H1 (cell line): ENCODE measurements around the gene LTBP1. TPM values are rescaled to one million over a fixed set of nuclear protein-coding genes. Genes with fewer than 3 reads are reported as not detected.

Experiments used
- CTCF ChIA-PET: fragments of 300-600 bp; sonication (Branson Sonifier 250); formaldehyde crosslinking; loops from one replicate; lab custom pipeline; 2021; ENCODE audit not compliant: partially characterized antibody; lab: Charles Lee
- POLR2A ChIA-PET: fragments of 300-600 bp; sonication (Branson Sonifier 250); formaldehyde crosslinking; loops from one replicate; lab custom pipeline; 2021; ENCODE audit warnings: inconsistent platforms; ENCODE audit not compliant: partially characterized antibody; lab: Charles Lee
- DNase-seq, 2 experiments: peaks; one replicate each; pipeline versions ENCODE4 v3.0.0 to v3.0.0-alpha.2; 2010 to 2022; ENCODE audit warnings: low spot score in 2 of 2, low read depth in 1 of 2, mixed read lengths in 1 of 2
- FAIRE-seq: peaks from 2 replicates; lab custom pipeline; 2011; peaks lifted over from hg19 to GRCh38; lab: Jason Lieb, UNC
- H2AFZ ChIP-seq: 2 replicates; pipeline ENCODE4 v1.8.1; 2012; ENCODE audit warnings: low read length, inconsistent platforms
- H2AK5ac ChIP-seq: 2 replicates; pipeline ENCODE4 v1.6.1; 2013; ENCODE audit warnings: low read depth, low read length
- H2BK120ac ChIP-seq: replicated peaks from 2 replicates; pipeline ENCODE3; 2013; ENCODE audit warnings: low read depth, low read length, inconsistent platforms
- H2BK12ac ChIP-seq: 2 replicates; pipeline ENCODE4 v1.6.1; 2013; ENCODE audit warnings: low read depth, low read length
- H2BK15ac ChIP-seq: 2 replicates; pipeline ENCODE4 v1.6.1; 2013; ENCODE audit warnings: low read length
- H2BK20ac ChIP-seq: 2 replicates; pipeline ENCODE4 v1.6.1; 2013; ENCODE audit warnings: low read length
- H2BK5ac ChIP-seq: 2 replicates; pipeline ENCODE4 v1.6.1; 2013; ENCODE audit warnings: low read depth, low read length
- H3K14ac ChIP-seq: 2 replicates; pipeline ENCODE4 v1.6.1; 2013; ENCODE audit warnings: inconsistent platforms; ENCODE audit not compliant: insufficient read length
- H3K18ac ChIP-seq: 2 replicates; pipeline ENCODE4 v1.6.1; 2013; ENCODE audit warnings: low read length; ENCODE audit errors: extremely low read depth
- H3K23ac ChIP-seq: 2 replicates; pipeline ENCODE4 v1.6.1; 2013; ENCODE audit warnings: inconsistent platforms; ENCODE audit not compliant: insufficient read length
- H3K23me2 ChIP-seq: 2 replicates; pipeline ENCODE4 v1.6.1; 2013; ENCODE audit warnings: low read depth, low read length
- H3K27ac ChIP-seq: 2 replicates; pipeline ENCODE4 v1.6.1; 2011; ENCODE audit warnings: low read depth, low read length, inconsistent platforms
- H3K27me3 ChIP-seq, 4 experiments: replicated peaks in 1 of 4; 1 replicate in 1 of 4; 2 replicates in 3 of 4; pipeline versions ENCODE4 v1.6.1 to v1.8.1; 2011 to 2013; ENCODE audit warnings: low read length in 3 of 4, mild to moderate bottlenecking in 3 of 4, inconsistent platforms in 2 of 4, mixed read lengths in 2 of 4, moderate library complexity in 1 of 4; ENCODE audit not compliant: control insufficient read depth in 3 of 4, insufficient read depth in 3 of 4; ENCODE audit errors: extremely low read depth in 1 of 4
- H3K36me3 ChIP-seq, 4 experiments: 2 replicates each; pipeline versions ENCODE4 v1.6.1 to v1.8.1; 2011 to 2013; ENCODE audit warnings: mild to moderate bottlenecking in 4 of 4, low read length in 3 of 4, moderate library complexity in 2 of 4, control low read depth in 1 of 4, inconsistent platforms in 1 of 4; ENCODE audit not compliant: insufficient read depth in 4 of 4, control insufficient read depth in 2 of 4
- H3K4ac ChIP-seq: replicated peaks from 2 replicates; pipeline ENCODE3; 2013; ENCODE audit warnings: low read length, low read depth, mixed read lengths, inconsistent platforms; ENCODE audit not compliant: insufficient read length
- H3K4me1 ChIP-seq, 4 experiments: replicated peaks in 1 of 4; 1 replicate in 1 of 4; 2 replicates in 3 of 4; pipeline versions ENCODE4 v1.6.1 to v1.8.1; 2011 to 2013; ENCODE audit warnings: low read length in 3 of 4, inconsistent platforms in 2 of 4, mixed read lengths in 1 of 4; ENCODE audit not compliant: insufficient read depth in 4 of 4, control insufficient read depth in 3 of 4
- H3K4me2 ChIP-seq, 2 experiments: 2 replicates each; pipeline versions ENCODE4 v1.6.1 to v1.8.1; 2011 to 2013; ENCODE audit warnings: low read depth in 2 of 2, low read length in 2 of 2, control low read depth in 1 of 2, inconsistent platforms in 1 of 2, mild to moderate bottlenecking in 1 of 2; ENCODE audit not compliant: insufficient read depth in 1 of 2
- H3K4me3 ChIP-seq, 4 experiments: fragments of 200-600, 300-600 bp in 1 of 4; sonication (generic), shearing (Covaris generic), sonication (Bioruptor Twin) in 1 of 4; 2 replicates each; pipeline versions ENCODE4 v1.5.1 to v1.8.1; 2011 to 2016; ENCODE audit warnings: low read length in 4 of 4, low read depth in 3 of 4, control low read depth in 2 of 4, inconsistent platforms in 2 of 4, mild to moderate bottlenecking in 2 of 4, mixed read lengths in 1 of 4, moderate library complexity in 1 of 4; ENCODE audit not compliant: insufficient read depth in 2 of 4; ENCODE audit errors: extremely low read depth in 1 of 4
- H3K56ac ChIP-seq: replicated peaks from 2 replicates; pipeline ENCODE3; 2013; ENCODE audit warnings: low read depth, mild to moderate bottlenecking, mixed read lengths, low read length, inconsistent platforms; ENCODE audit not compliant: insufficient read length
- H3K79me1 ChIP-seq: 2 replicates; pipeline ENCODE4 v1.6.1; 2013; ENCODE audit warnings: low read depth, low read length, control low read depth
- H3K79me2 ChIP-seq, 2 experiments: 2 replicates each; pipeline versions ENCODE4 v1.6.1 to v1.8.1; 2012 to 2013; ENCODE audit warnings: low read length in 2 of 2, mild to moderate bottlenecking in 2 of 2, inconsistent platforms in 1 of 2; ENCODE audit not compliant: insufficient read depth in 2 of 2, control insufficient read depth in 1 of 2
- H3K9ac ChIP-seq, 4 experiments: replicated peaks in 1 of 4; 1 replicate in 1 of 4; 2 replicates in 3 of 4; pipeline versions ENCODE4 v1.6.1 to v1.8.1; 2011 to 2013; ENCODE audit warnings: low read depth in 3 of 4, low read length in 3 of 4, control low read depth in 2 of 4, mild to moderate bottlenecking in 2 of 4, moderate library complexity in 2 of 4, inconsistent platforms in 1 of 4; ENCODE audit errors: extremely low read depth in 1 of 4
- H3K9me3 ChIP-seq, 2 experiments: 2 replicates each; pipeline versions ENCODE4 v1.6.1 to v1.8.1; 2012 to 2013; ENCODE audit warnings: mild to moderate bottlenecking in 2 of 2, moderate library complexity in 2 of 2, control low read depth in 1 of 2, inconsistent platforms in 1 of 2, low read depth in 1 of 2, low read length in 1 of 2, mixed read lengths in 1 of 2; ENCODE audit not compliant: insufficient read depth in 2 of 2
- H4K20me1 ChIP-seq, 2 experiments: replicated peaks in 1 of 2; 2 replicates each; pipeline versions ENCODE3 to v1.8.1; 2011 to 2013; ENCODE audit warnings: inconsistent platforms in 2 of 2, low read length in 2 of 2, mild to moderate bottlenecking in 1 of 2; ENCODE audit not compliant: insufficient read depth in 2 of 2, control insufficient read depth in 1 of 2
- H4K5ac ChIP-seq: 2 replicates; pipeline ENCODE4 v1.6.1; 2013; ENCODE audit warnings: low read length, low read depth, mixed read lengths, inconsistent platforms; ENCODE audit not compliant: insufficient read length
- H4K8ac ChIP-seq: 2 replicates; pipeline ENCODE4 v1.8.0; 2013; ENCODE audit warnings: mild to moderate bottlenecking, moderate library complexity, low read length, inconsistent platforms; ENCODE audit not compliant: insufficient read depth; ENCODE audit errors: extremely low read depth
- H4K91ac ChIP-seq: replicated peaks from 2 replicates; pipeline ENCODE3; 2013; ENCODE audit warnings: low read length, mixed read lengths, inconsistent platforms; ENCODE audit not compliant: insufficient read length
- BCL11A ChIP-seq, 2 experiments: IDR thresholded peaks; one replicate each; pipeline ENCODE4 v1.6.1; 2011; ENCODE audit warnings: low read depth in 2 of 2, low read length in 2 of 2, mild to moderate bottlenecking in 2 of 2
- MAFK ChIP-seq: IDR thresholded peaks from 2 replicates; pipeline ENCODE4 v1.6.1; 2012; ENCODE audit warnings: low read depth, mild to moderate bottlenecking, improper control_type of control experiment, low read length
- NRF1 ChIP-seq: IDR thresholded peaks from 2 replicates; pipeline ENCODE4 v1.6.1; 2011; ENCODE audit warnings: mild to moderate bottlenecking, low read depth, low read length, improper control_type of control experiment
- RXRA ChIP-seq: IDR thresholded peaks from 2 replicates; pipeline ENCODE4 v1.6.1; 2011; ENCODE audit warnings: low read depth, mild to moderate bottlenecking, low read length, moderate library complexity; ENCODE audit not compliant: insufficient read depth
- SIRT6 ChIP-seq: IDR thresholded peaks from one replicate; pipeline ENCODE4 v1.7.1; 2012; ENCODE audit warnings: low read length, inconsistent platforms
- SP1 ChIP-seq: IDR thresholded peaks from 2 replicates; pipeline ENCODE4 v1.6.1; 2011; ENCODE audit warnings: low read depth, low read length
- SP4 ChIP-seq: IDR thresholded peaks from 2 replicates; pipeline ENCODE4 v1.6.1; 2012; ENCODE audit warnings: low read length, inconsistent platforms
- ZNF274 ChIP-seq: IDR thresholded peaks from 2 replicates; pipeline ENCODE4 v1.7.0; 2012; ENCODE audit warnings: low read length, borderline replicate concordance; ENCODE audit errors: extremely low read depth
- WGBS, 2 experiments: shearing (Covaris generic) in 1 of 2; methylation state at CpG; one replicate each; pipeline versions ENCODE4 v1.1.6 to v1.1.7; 2013 to 2015; ENCODE audit warnings: low lambda C conversion rate in 2 of 2, mixed read lengths in 2 of 2, inconsistent platforms in 1 of 2, low coverage in 1 of 2, missing lambda C conversion rate in 1 of 2; ENCODE audit not compliant: insufficient replicate concordance in 2 of 2, insufficient coverage in 1 of 2, insufficient read length in 1 of 2; ENCODE audit errors: extremely low coverage in 1 of 2, missing lambda C conversion rate in 1 of 2; 5-methylcytosine and 5-hydroxymethylcytosine counted together
- polyA plus RNA-seq, 7 experiments: library from polyadenylated mRNA; depleted of rRNA in 3 of 7; stranded (reverse) in 5 of 7; unstranded in 2 of 7; fragments of >200 nt in 5 of 7; fragments of 200-250 nt in 2 of 7; gene quantifications; 1 replicate in 5 of 7; 2 replicates in 1 of 7; 4 replicates in 1 of 7; pipeline versions ENCODE4 v1.2.1 to v1.2.3, GENCODE V29; 2011 to 2013; ENCODE audit warnings: missing spikeins in 2 of 7, mixed read lengths in 2 of 7
- total RNA-seq: library from RNA; stranded (reverse); fragmentation: NEBNext Ultra II Directional; extraction: Animal tissue kit (Norgen Biotek cat#: 25700); gene quantifications from 2 replicates; pipeline ENCODE4 v1.2.1, GENCODE V29; 2021

Gene LTBP1
- total and polyA plus RNA-seq, 2 of the 8 experiments (the other 6 are each of a cell fraction or from before 2014, with no cell fraction given): 15.4 to 24.7 TPM

DNA sequence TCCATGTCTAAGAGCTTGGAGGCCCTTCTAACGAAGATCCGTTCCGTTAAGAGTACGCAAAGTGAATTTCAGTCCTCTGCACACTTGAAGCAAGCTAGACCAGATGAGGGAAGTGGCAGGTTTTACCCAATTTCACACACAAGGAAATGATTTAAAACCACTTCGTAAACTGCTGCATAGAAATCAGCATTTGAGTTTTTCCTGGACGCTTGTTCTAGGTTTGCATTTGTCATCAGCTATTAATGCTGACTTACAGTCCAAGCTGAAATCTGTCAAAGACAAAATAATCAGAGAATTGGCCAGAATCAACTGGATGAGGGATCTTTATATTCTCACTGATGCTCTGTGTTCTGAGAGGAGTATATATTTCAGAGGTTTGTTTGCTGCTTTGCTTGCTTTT is 412.1 kb downstream of the LTBP1 start:
- TF ChIP-seq BCL11A (IDR thresholded peaks at IDR 0.05; ENCODE audit: low read depth in 2 of 2, low read length in 2 of 2) (no peak), NRF1 (no peak), RXRA (no peak), SP4 (no peak), SIRT6 (no peak), ZNF274 (no peak), MAFK (no peak), SP1 (no peak)
- ChIA-PET CTCF (interaction anchor here (0.8 to 4.1 kb wide), 5 partner anchors 8 to 588 kb away, joined by 3 to 23 read pairs (median 3); no protein-coding TSS in a partner anchor), POLR2A (no interaction called here)
- no peak overlapping the region for H2BK15ac ChIP-seq
- H3K36me3 ChIP-seq: peaks cover 0 to 3% (median 0%) of the 10 kb centered on the region in 4 experiments; a peak in 1 of 8 replicates
- no peak overlapping the region for H3K4me2 ChIP-seq
- H3K9me3 ChIP-seq: peaks cover 3 to 11% of the 10 kb centered on the region in 2 experiments; a peak in 1 of 4 replicates
- no peaks in the 10 kb centered on the region; a peak in 1 of 7 replicates for H3K4me1 ChIP-seq
- H4K20me1 ChIP-seq: no peaks in the 10 kb centered on the region
- no peak overlapping the region for H3K18ac ChIP-seq
- DNase-seq: no peak
- no peaks in the 10 kb centered on the region for H3K23me2 ChIP-seq
- no peak overlapping the region for H2BK120ac ChIP-seq
- no peak for FAIRE-seq
- H2AFZ ChIP-seq: no peak overlapping the region
- H3K79me2 ChIP-seq: no peaks in the 10 kb centered on the region
- H2BK12ac ChIP-seq: no peak overlapping the region
- H3K27me3 ChIP-seq: no peaks in the 10 kb centered on the region
- no peak overlapping the region for H3K23ac ChIP-seq
- no peaks in the 10 kb centered on the region for H3K79me1 ChIP-seq
- no peak overlapping the region for H3K27ac ChIP-seq
- no peak overlapping the region for H2BK5ac ChIP-seq
- no peak overlapping the region for H3K9ac ChIP-seq
- no peak overlapping the region for H3K4me3 ChIP-seq
- no peak overlapping the region for H4K8ac ChIP-seq
- no peak overlapping the region for H2AK5ac ChIP-seq
- WGBS, 2 experiments: 91% methylated on average over 6 of the region's 6 CpGs; no CpG with 5 or more reads in 1 of the 2 experiments
- no peak overlapping the region for H3K14ac ChIP-seq
- no peak overlapping the region for H3K56ac ChIP-seq
- H3K4ac ChIP-seq: no peak overlapping the region
- no peak overlapping the region for H4K91ac ChIP-seq
- no peak overlapping the region for H2BK20ac ChIP-seq
- H4K5ac ChIP-seq: no peak overlapping the region
